IMR-90 (cell line): ENCODE data around the gene CDK2AP2. TPM values are rescaled to one million over a fixed set of nuclear protein-coding genes. Genes with fewer than 3 reads are reported as not detected.

Experiments
- ATAC-seq: fragments of 200-7000 bp; cut with Tn5 transposase; 2 replicates; pipeline ENCODE4 v1.9.1; 2020; ENCODE audit warnings: low read depth, mild to moderate bottlenecking, moderate library complexity
- BruUV-seq: library from RNA; stranded (reverse); fragments of 400-500 nt; replicated peaks from 2 replicates; lab custom pipeline; 2021; lab: Mats Ljungman, UMichigan
- CTCF ChIA-PET: fragments of 300-600 bp; formaldehyde crosslinking; extraction: SDS; loops from one replicate; lab custom pipeline; 2021; ENCODE audit warnings: antibody characterized with exemption; lab: Yijun Ruan, JAX
- POLR2A ChIA-PET: fragments of 300-600 bp; sonication (Branson Sonifier 250); formaldehyde crosslinking; loops from one replicate; lab custom pipeline; 2022; ENCODE audit warnings: antibody characterized with exemption; ENCODE audit not compliant: unreplicated experiment; lab: Charles Lee
- DNase-seq: peaks from one replicate; pipeline ENCODE4 v3.0.0; 2013
- H2AFZ ChIP-seq: replicated peaks from 2 replicates; pipeline ENCODE3; 2013; ENCODE audit warnings: low read length, mild to moderate bottlenecking; ENCODE audit not compliant: poor library complexity
- H2AK5ac ChIP-seq: 2 replicates; pipeline ENCODE4 v1.6.1; 2013; ENCODE audit warnings: low read depth, low read length, inconsistent platforms
- H2AK9ac ChIP-seq: replicated peaks from 2 replicates; pipeline ENCODE3; 2013; ENCODE audit warnings: mild to moderate bottlenecking, low read depth, low read length, moderate library complexity; ENCODE audit not compliant: poor library complexity
- H2BK120ac ChIP-seq: 2 replicates; pipeline ENCODE4 v1.6.1; 2013; ENCODE audit warnings: low read depth, low read length, inconsistent platforms
- H2BK15ac ChIP-seq: 3 replicates; pipeline ENCODE4 v1.6.1; 2013; ENCODE audit warnings: low read depth, low read length, inconsistent platforms
- H2BK20ac ChIP-seq: 2 replicates; pipeline ENCODE4 v1.6.1; 2013; ENCODE audit warnings: low read depth, mild to moderate bottlenecking, inconsistent platforms, low read length, moderate library complexity
- H2BK5ac ChIP-seq: 2 replicates; pipeline ENCODE4 v1.6.1; 2013; ENCODE audit warnings: mild to moderate bottlenecking, low read depth, low read length, inconsistent platforms; ENCODE audit not compliant: poor library complexity, severe bottlenecking
- H3K14ac ChIP-seq: replicated peaks from 2 replicates; pipeline ENCODE4 v1.6.1; 2013; ENCODE audit warnings: low read depth, low read length, inconsistent platforms
- H3K18ac ChIP-seq: 2 replicates; pipeline ENCODE4 v1.6.1; 2013; ENCODE audit warnings: low read depth, low read length, control low read depth
- H3K23ac ChIP-seq: 2 replicates; pipeline ENCODE4 v1.6.1; 2013; ENCODE audit warnings: low read depth, low read length, inconsistent platforms
- H3K27ac ChIP-seq: 2 replicates; pipeline ENCODE4 v1.5.1; 2013; ENCODE audit warnings: mild to moderate bottlenecking, control low read depth, low read length; ENCODE audit not compliant: insufficient read depth
- H3K27me3 ChIP-seq: 2 replicates; pipeline ENCODE4 v1.6.1; 2013; ENCODE audit warnings: low read length; ENCODE audit not compliant: control insufficient read depth, insufficient read depth
- H3K36me3 ChIP-seq: 2 replicates; pipeline ENCODE4 v1.6.1; 2013; ENCODE audit warnings: low read length, mixed read lengths; ENCODE audit not compliant: control insufficient read depth, insufficient read depth
- H3K4ac ChIP-seq: 2 replicates; pipeline ENCODE4 v1.6.1; 2013; ENCODE audit warnings: low read depth, low read length, inconsistent platforms
- H3K4me1 ChIP-seq: 2 replicates; pipeline ENCODE4 v1.6.1; 2013; ENCODE audit warnings: low read length, mixed read lengths; ENCODE audit not compliant: control insufficient read depth, insufficient read depth
- H3K4me2 ChIP-seq: 2 replicates; pipeline ENCODE4 v1.6.1; 2013; ENCODE audit warnings: low read depth, mild to moderate bottlenecking, control low read depth, low read length, moderate library complexity
- H3K4me3 ChIP-seq: 2 replicates; pipeline ENCODE4 v1.5.1; 2013; ENCODE audit warnings: low read depth, mild to moderate bottlenecking, control low read depth, low read length, moderate library complexity; ENCODE audit not compliant: insufficient read depth
- H3K56ac ChIP-seq: 2 replicates; pipeline ENCODE4 v1.6.1; 2013; ENCODE audit warnings: low read length, inconsistent platforms; ENCODE audit not compliant: insufficient read depth; ENCODE audit errors: extremely low read depth
- H3K79me1 ChIP-seq, 2 experiments: 2 replicates each; pipeline ENCODE4 v1.6.1; 2013; ENCODE audit warnings: low read length in 2 of 2, inconsistent platforms in 1 of 2, low read depth in 1 of 2
- H3K9ac ChIP-seq: 2 replicates; pipeline ENCODE4 v1.6.1; 2013; ENCODE audit warnings: low read depth, low read length, control low read depth
- H3K9me1 ChIP-seq: 2 replicates; pipeline ENCODE4 v1.6.1; 2013; ENCODE audit warnings: low read length, inconsistent platforms; ENCODE audit not compliant: insufficient read depth
- H3K9me3 ChIP-seq: 2 replicates; pipeline ENCODE4 v1.6.1; 2013; ENCODE audit warnings: low read length; ENCODE audit not compliant: control insufficient read depth, insufficient read depth
- H4K20me1 ChIP-seq: 2 replicates; pipeline ENCODE4 v1.6.1; 2013; ENCODE audit warnings: low read length, inconsistent platforms; ENCODE audit not compliant: insufficient read depth
- H4K5ac ChIP-seq: 2 replicates; pipeline ENCODE4 v1.6.1; 2013; ENCODE audit warnings: mild to moderate bottlenecking, low read depth, low read length, control low read depth
- H4K8ac ChIP-seq, 2 experiments: 2 replicates each; pipeline ENCODE4 v1.6.1; 2013; ENCODE audit warnings: low read depth in 2 of 2, low read length in 2 of 2, control low read depth in 1 of 2, inconsistent platforms in 1 of 2
- H4K91ac ChIP-seq: 2 replicates; pipeline ENCODE4 v1.6.1; 2013; ENCODE audit warnings: low read depth, low read length, inconsistent platforms; ENCODE audit not compliant: insufficient read depth
- FOS ChIP-seq: fragments of 150-350 bp; IDR thresholded peaks from 2 replicates; pipeline ENCODE4 v1.6.1; 2016; ENCODE audit warnings: low read depth, low read length
- MAFK ChIP-seq: IDR thresholded peaks from 2 replicates; pipeline ENCODE4 v1.6.1; 2012; ENCODE audit warnings: low read depth, low read length, improper control_type of control experiment
- MAZ ChIP-seq: IDR thresholded peaks from 2 replicates; pipeline ENCODE4 v1.6.1; 2012; ENCODE audit warnings: low read depth, mild to moderate bottlenecking, low read length, improper control_type of control experiment, moderate library complexity, borderline replicate concordance
- MXI1 ChIP-seq: IDR thresholded peaks from 2 replicates; pipeline ENCODE4 v1.6.1; 2012; ENCODE audit warnings: low read depth, mild to moderate bottlenecking, low read length, moderate library complexity, borderline replicate concordance
- POLR2A ChIP-seq: IDR thresholded peaks from 2 replicates; pipeline ENCODE4 v1.6.1; 2012; ENCODE audit warnings: mild to moderate bottlenecking, low read depth, low read length
- RAD21 ChIP-seq: IDR thresholded peaks from 2 replicates; pipeline ENCODE4 v1.6.1; 2012; ENCODE audit warnings: low read length, improper control_type of control experiment
- RFX5 ChIP-seq: IDR thresholded peaks from 2 replicates; pipeline ENCODE4 v1.8.0; 2012; ENCODE audit warnings: low read depth, mild to moderate bottlenecking, low read length, moderate library complexity
- WGBS, 2 experiments: methylation state at CpG; one replicate each; pipeline versions ENCODE4 v1.1.5 to v1.1.7; 2013; ENCODE audit warnings: missing lambda C conversion rate in 2 of 2; ENCODE audit not compliant: insufficient read length in 1 of 2; ENCODE audit errors: extremely low coverage in 2 of 2; 5-methylcytosine and 5-hydroxymethylcytosine counted together
- dilution Hi-C: fragments of 300-500 bp; cut with HindIII; formaldehyde crosslinking; loops from one replicate; pipeline ENCODE4 v1.14.3; 2018; ENCODE audit warnings: low sequenced_read_pairs; ENCODE audit not compliant: unreplicated experiment
- in situ Hi-C: fragments of 300-500 bp; cut with MboI; formaldehyde crosslinking; loops from 3 replicates; pipeline ENCODE4 v1.14.3; 2019; ENCODE audit warnings: low sequenced_read_pairs, inconsistent platforms, mixed read lengths
- intact Hi-C: fragments of 100-400 bp; cut with micrococcal nuclease; formaldehyde crosslinking; loops from 2 replicates; pipeline ENCODE4 v1.10.0; 2022
- polyA plus RNA-seq, 3 experiments: library from polyadenylated mRNA; depleted of rRNA; stranded (reverse); fragments of >200 nt; gene quantifications; 2 replicates each; pipeline ENCODE4 v1.2.3, GENCODE V29; 2012; ENCODE audit warnings: low replicate concordance in 1 of 3
- total RNA-seq: library from RNA; depleted of rRNA; stranded (reverse); fragments of >200 nt; gene quantifications from 2 replicates; pipeline ENCODE4 v1.2.3, GENCODE V29; 2012
- TF ChIP-seq, protein P1 (sequence below): conservative IDR thresholded peaks from 2 replicates; pipeline ENCODE4 v1.5.1; 2012; ENCODE audit warnings: mild to moderate bottlenecking, low read depth, low read length, improper control_type of control experiment
- TF ChIP-seq, protein P2 (sequence below): fragments of 150-350 bp; IDR thresholded peaks from 2 replicates; pipeline ENCODE4 v1.6.1; 2016; ENCODE audit warnings: low read depth, mild to moderate bottlenecking, low read length, moderate library complexity, borderline replicate concordance

Gene CDK2AP2
- total and polyA plus RNA-seq, 2 of the 4 experiments (the other 2 are of a cell fraction) = 8.1 to 44.7 TPM

DNA sequence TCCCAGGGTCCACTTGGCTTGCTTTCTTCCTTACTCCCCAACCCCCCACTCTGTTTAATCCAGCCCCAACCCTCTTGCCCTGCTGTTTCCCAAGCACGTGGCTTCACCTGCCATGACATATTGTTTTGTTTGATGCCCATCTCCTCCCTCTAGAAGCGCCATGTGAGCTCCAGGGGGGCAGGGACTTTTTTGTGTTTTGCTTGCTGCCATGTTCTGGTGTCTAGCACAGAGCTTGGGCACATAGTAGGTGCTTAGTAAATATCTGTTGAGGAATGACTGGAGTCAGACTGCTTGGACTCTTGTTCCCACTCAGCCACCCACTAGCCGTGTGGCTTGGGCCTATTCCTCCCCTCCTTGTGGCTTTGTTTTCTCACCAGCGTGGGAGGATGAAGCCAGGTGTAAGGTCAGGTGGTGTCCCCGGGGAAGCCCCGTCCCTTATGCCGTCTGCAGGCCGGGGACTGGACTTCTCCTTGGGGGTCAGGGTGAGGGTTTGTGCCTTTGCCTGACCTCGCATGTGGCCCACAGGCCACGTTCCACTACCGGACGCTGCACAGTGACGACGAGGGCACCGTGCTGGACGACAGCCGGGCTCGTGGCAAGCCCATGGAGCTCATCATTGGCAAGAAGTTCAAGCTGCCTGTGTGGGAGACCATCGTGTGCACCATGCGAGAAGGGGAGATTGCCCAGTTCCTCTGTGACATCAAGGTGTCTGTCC lies 21.3 kb downstream of the CDK2AP2 start:
- DNase-seq (no peak), ATAC-seq (no peak)
- Histone ChIP-seq H4K8ac (no peak overlapping the region), H2BK120ac (no peak overlapping the region), H3K27ac (no peak overlapping the region), H3K23ac (no peak overlapping the region), H3K18ac (no peak overlapping the region), H2BK20ac (no peak overlapping the region), H3K14ac (no peak overlapping the region), H3K9me3 (no peaks in the 10 kb centered on the region), H3K4me3 (no peak overlapping the region), H3K9me1 (peaks cover 19% of the 10 kb centered on the region), H4K91ac (no peak overlapping the region), H4K5ac (no peak overlapping the region), H2BK15ac (no peak overlapping the region), H2AK5ac (no peak overlapping the region), H2AFZ (no peak overlapping the region), H3K4ac (no peak overlapping the region), H3K36me3 (peaks cover 29% of the 10 kb centered on the region), H3K27me3 (no peaks in the 10 kb centered on the region), H3K79me1 (peaks cover 14 to 38% of the 10 kb centered on the region in 2 experiments), H2BK5ac (no peak overlapping the region), H3K4me2 (no peak overlapping the region), H3K56ac (no peak overlapping the region), H3K9ac (no peak overlapping the region), H3K4me1 (peaks cover 3% of the 10 kb centered on the region; the same call in 1 of the 2 replicates), H4K20me1 (no peaks in the 10 kb centered on the region; the same call in none of the 2 replicates), H2AK9ac (peak overlapping the region; percentile 22)
- in situ Hi-C loops (no loop called here), intact Hi-C loops (no loop called here), dilution Hi-C loops (no loop called here)
- WGBS, 2 experiments = 90% methylated on average over 16 of the region's 20 CpGs; no CpG with 5 or more reads in 1 of the 2 experiments
- ChIA-PET CTCF (no interaction called here), POLR2A (no interaction called here)
- no peak for TF ChIP-seq RAD21
- TF ChIP-seq, protein P1, sequence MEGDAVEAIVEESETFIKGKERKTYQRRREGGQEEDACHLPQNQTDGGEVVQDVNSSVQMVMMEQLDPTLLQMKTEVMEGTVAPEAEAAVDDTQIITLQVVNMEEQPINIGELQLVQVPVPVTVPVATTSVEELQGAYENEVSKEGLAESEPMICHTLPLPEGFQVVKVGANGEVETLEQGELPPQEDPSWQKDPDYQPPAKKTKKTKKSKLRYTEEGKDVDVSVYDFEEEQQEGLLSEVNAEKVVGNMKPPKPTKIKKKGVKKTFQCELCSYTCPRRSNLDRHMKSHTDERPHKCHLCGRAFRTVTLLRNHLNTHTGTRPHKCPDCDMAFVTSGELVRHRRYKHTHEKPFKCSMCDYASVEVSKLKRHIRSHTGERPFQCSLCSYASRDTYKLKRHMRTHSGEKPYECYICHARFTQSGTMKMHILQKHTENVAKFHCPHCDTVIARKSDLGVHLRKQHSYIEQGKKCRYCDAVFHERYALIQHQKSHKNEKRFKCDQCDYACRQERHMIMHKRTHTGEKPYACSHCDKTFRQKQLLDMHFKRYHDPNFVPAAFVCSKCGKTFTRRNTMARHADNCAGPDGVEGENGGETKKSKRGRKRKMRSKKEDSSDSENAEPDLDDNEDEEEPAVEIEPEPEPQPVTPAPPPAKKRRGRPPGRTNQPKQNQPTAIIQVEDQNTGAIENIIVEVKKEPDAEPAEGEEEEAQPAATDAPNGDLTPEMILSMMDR = no peak
- TF ChIP-seq, protein P2, sequence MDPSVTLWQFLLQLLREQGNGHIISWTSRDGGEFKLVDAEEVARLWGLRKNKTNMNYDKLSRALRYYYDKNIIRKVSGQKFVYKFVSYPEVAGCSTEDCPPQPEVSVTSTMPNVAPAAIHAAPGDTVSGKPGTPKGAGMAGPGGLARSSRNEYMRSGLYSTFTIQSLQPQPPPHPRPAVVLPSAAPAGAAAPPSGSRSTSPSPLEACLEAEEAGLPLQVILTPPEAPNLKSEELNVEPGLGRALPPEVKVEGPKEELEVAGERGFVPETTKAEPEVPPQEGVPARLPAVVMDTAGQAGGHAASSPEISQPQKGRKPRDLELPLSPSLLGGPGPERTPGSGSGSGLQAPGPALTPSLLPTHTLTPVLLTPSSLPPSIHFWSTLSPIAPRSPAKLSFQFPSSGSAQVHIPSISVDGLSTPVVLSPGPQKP = no peak
- TF ChIP-seq RFX5 = no peak
- TF ChIP-seq MXI1 = no peak
- no peak for TF ChIP-seq MAZ
- TF ChIP-seq MAFK = no peak
- no peak for TF ChIP-seq POLR2A
- TF ChIP-seq FOS = no peak
- no TSS peak for BruUV-seq
